Endothelial cell of umbilical vein (primary cell): Measurements from ENCODE around the gene SLC24A3. TPM values are rescaled to one million over a fixed set of nuclear protein-coding genes. Genes with fewer than 3 reads are reported as not detected.

Source experiments
- BruUV-seq: library from RNA; stranded (reverse); fragments of 400-500 nt; replicated peaks from 2 replicates; lab custom pipeline; 2021; lab: Mats Ljungman, UMichigan
- CTCF ChIA-PET: fragments of 300-600, 350-600 bp; sonication (Branson Sonifier 250); formaldehyde crosslinking; loops from one replicate; lab custom pipeline; 2021; ENCODE audit warnings: antibody characterized with exemption, inconsistent platforms; lab: Charles Lee
- POLR2A ChIA-PET: fragments of 300-600, 350-600 bp; sonication (Branson Sonifier 250); formaldehyde crosslinking; loops from one replicate; lab custom pipeline; 2021; ENCODE audit warnings: antibody characterized with exemption, inconsistent platforms; lab: Charles Lee
- DNase-seq: peaks from one replicate; pipeline ENCODE4 v3.0.0-alpha.2; 2011; ENCODE audit warnings: low read depth, low spot score
- FAIRE-seq: peaks from 2 replicates; lab custom pipeline; 2011; peaks lifted over from hg19 to GRCh38; lab: Jason Lieb, UNC
- H2AFZ ChIP-seq: 2 replicates; pipeline ENCODE4 v1.6.0; 2012; ENCODE audit warnings: low read depth, low read length, control low read depth, inconsistent platforms
- H3K27ac ChIP-seq: 2 replicates; pipeline ENCODE4 v1.5.1; 2011; ENCODE audit warnings: low read depth, mild to moderate bottlenecking, control low read depth, low read length, moderate library complexity; ENCODE audit not compliant: insufficient read depth
- H3K27me3 ChIP-seq, 2 experiments: 2 replicates each; pipeline versions ENCODE4 v1.6.0 to v1.6.1; 2011; ENCODE audit warnings: low read length in 2 of 2, mixed read lengths in 1 of 2; ENCODE audit not compliant: control insufficient read depth in 2 of 2, insufficient read depth in 2 of 2
- H3K36me3 ChIP-seq, 2 experiments: 2 replicates in 1 of 2; 3 replicates in 1 of 2; pipeline ENCODE4 v1.5.1; 2011; ENCODE audit warnings: low read length in 2 of 2, mild to moderate bottlenecking in 1 of 2, moderate library complexity in 1 of 2; ENCODE audit not compliant: control insufficient read depth in 2 of 2, insufficient read depth in 2 of 2; ENCODE audit errors: extremely low read depth in 1 of 2
- H3K4me1 ChIP-seq: 3 replicates; pipeline ENCODE4 v1.5.1; 2011; ENCODE audit warnings: mild to moderate bottlenecking, low read length; ENCODE audit not compliant: control insufficient read depth, insufficient read depth; ENCODE audit errors: extremely low read depth
- H3K4me2 ChIP-seq: 2 replicates; pipeline ENCODE4 v1.6.1; 2011; ENCODE audit warnings: low read length, control low read depth, mixed read lengths; ENCODE audit not compliant: insufficient read depth
- H3K4me3 ChIP-seq, 3 experiments: fragments of 200-600 bp in 1 of 3; sonication (generic), shearing (Covaris generic) in 1 of 3; replicated peaks in 1 of 3; 2 replicates each; pipeline ENCODE4 v1.5.1; 2011 to 2016; ENCODE audit warnings: control low read depth in 3 of 3, low read length in 3 of 3, mild to moderate bottlenecking in 2 of 3, inconsistent platforms in 1 of 3, low read depth in 1 of 3, moderate library complexity in 1 of 3; ENCODE audit not compliant: insufficient read depth in 1 of 3
- H3K79me2 ChIP-seq: 2 replicates; pipeline ENCODE4 v1.6.0; 2012; ENCODE audit warnings: low read length, inconsistent platforms; ENCODE audit not compliant: control insufficient read depth, insufficient read depth
- H3K9ac ChIP-seq: replicated peaks from 2 replicates; pipeline ENCODE3; 2011; ENCODE audit warnings: low read length, control low read depth; ENCODE audit not compliant: insufficient read depth; ENCODE audit errors: extremely low read depth
- H3K9me1 ChIP-seq: replicated peaks from 3 replicates; pipeline ENCODE4 v1.6.0; 2011; ENCODE audit warnings: mild to moderate bottlenecking, low read length; ENCODE audit not compliant: control insufficient read depth, insufficient read depth; ENCODE audit errors: extremely low read depth
- H3K9me3 ChIP-seq: replicated peaks from 2 replicates; pipeline ENCODE4 v1.5.1; 2012; ENCODE audit warnings: low read length, inconsistent platforms; ENCODE audit not compliant: control insufficient read depth, insufficient read depth
- H4K20me1 ChIP-seq: replicated peaks from 2 replicates; pipeline ENCODE3; 2011; ENCODE audit warnings: mild to moderate bottlenecking, low read length; ENCODE audit not compliant: control insufficient read depth, insufficient read depth; ENCODE audit errors: extremely low read depth
- CTCF ChIP-seq, 2 donors: IDR thresholded peaks; 1 replicate in 1 of 2; 2 replicates in 1 of 2; pipeline ENCODE4 v1.5.1; 2011; ENCODE audit warnings: low read length in 2 of 2, mild to moderate bottlenecking in 2 of 2, moderate library complexity in 2 of 2, control low read depth in 1 of 2, inconsistent platforms in 1 of 2, low read depth in 1 of 2; ENCODE audit not compliant: insufficient read depth in 1 of 2; ENCODE audit errors: extremely low read depth in 1 of 2
- EZH2 ChIP-seq: IDR thresholded peaks from 2 replicates; pipeline ENCODE4 v1.6.1; 2012; ENCODE audit warnings: borderline replicate concordance, low read depth, mild to moderate bottlenecking, moderate library complexity, low read length, inconsistent platforms; ENCODE audit not compliant: severe bottlenecking
- FOS ChIP-seq: IDR thresholded peaks from 2 replicates; pipeline ENCODE4 v1.6.1; 2011; ENCODE audit warnings: mild to moderate bottlenecking, low read length, moderate library complexity, borderline replicate concordance; ENCODE audit not compliant: insufficient read depth
- GATA2 ChIP-seq: IDR thresholded peaks from 2 replicates; pipeline ENCODE4 v1.7.0; 2011; ENCODE audit warnings: low read depth, mild to moderate bottlenecking, moderate library complexity, mixed read lengths, low read length; ENCODE audit not compliant: insufficient read length, insufficient read depth
- JUN ChIP-seq: IDR thresholded peaks from 2 replicates; pipeline ENCODE4 v1.6.1; 2011; ENCODE audit warnings: borderline replicate concordance, low read depth; ENCODE audit not compliant: insufficient read length, insufficient read depth
- MAX ChIP-seq: IDR thresholded peaks from 2 replicates; pipeline ENCODE4 v1.6.1; 2011; ENCODE audit not compliant: insufficient read depth, insufficient read length
- MYC ChIP-seq: IDR thresholded peaks from one replicate; pipeline ENCODE4 v1.6.1; 2011; ENCODE audit warnings: mild to moderate bottlenecking, low read depth, low read length
- POLR2A ChIP-seq: IDR thresholded peaks from 2 replicates; pipeline ENCODE4 v1.6.1; 2012; ENCODE audit warnings: low read depth, mild to moderate bottlenecking, control low read depth, low read length
- POLR2AphosphoS5 ChIP-seq: IDR thresholded peaks from 2 replicates; pipeline ENCODE4 v1.6.1; 2012; ENCODE audit warnings: low read depth, mild to moderate bottlenecking, control low read depth, low read length, moderate library complexity; ENCODE audit not compliant: insufficient read depth
- dilution Hi-C: fragments of 300-500 bp; cut with MboI; formaldehyde crosslinking; loops from one replicate; pipeline ENCODE4 v1.15.0; 2019; ENCODE audit warnings: low sequenced_read_pairs; ENCODE audit not compliant: extremely low pct_ligation_motif_present
- intact Hi-C: fragments of 100-400 bp; cut with micrococcal nuclease; formaldehyde crosslinking; loops from one replicate; pipeline ENCODE4 v1.10.0; 2022
- polyA plus RNA-seq, 4 experiments: library from polyadenylated mRNA; depleted of rRNA in 3 of 4; stranded (reverse) in 3 of 4; unstranded in 1 of 4; fragments of >200 nt; gene quantifications; 2 replicates each; pipeline versions ENCODE4 v1.2.1 to v1.2.3, GENCODE V29; 2011 to 2012; ENCODE audit warnings: missing spikeins in 1 of 4
- total RNA-seq: library from RNA; stranded (reverse); gene quantifications from 2 replicates; pipeline ENCODE4 v1.2.3, GENCODE V29; 2021

The SLC24A3 gene
- total and polyA plus RNA-seq, 2 donors (not counting 3 experiments of a cell fraction or from before 2014, with no cell fraction given) = not detected

GRCh38 chr20:19288636-19289035, 76.2 kb downstream of the SLC24A3 start:
- no peak overlapping the region for H3K4me3 ChIP-seq
- DNase-seq (no peak), FAIRE-seq (no peak)
- H3K9me3 ChIP-seq = no peaks in the 10 kb centered on the region
- no peak overlapping the region for H3K27ac ChIP-seq
- no peak overlapping the region for H2AFZ ChIP-seq
- dilution Hi-C loops = no loop called here
- H3K9me1 ChIP-seq = no peaks in the 10 kb centered on the region
- no peaks in the 10 kb centered on the region for H3K4me1 ChIP-seq
- POLR2A ChIA-PET = no interaction called here
- TF ChIP-seq CTCF (IDR thresholded peaks at IDR 0.05; ENCODE audit: extremely low read depth in 1 of 2, insufficient read depth in 1 of 2, low read depth in 1 of 2, low read length in 2 of 2) (no peak), MAX (no peak), MYC (no peak), JUN (no peak), GATA2 (no peak), POLR2AphosphoS5 (no peak), POLR2A (no peak), FOS (no peak), EZH2 (no peak)
- no peak overlapping the region for H3K9ac ChIP-seq
- BruUV-seq = no TSS peak
- CTCF ChIA-PET = no interaction called here
- no peaks in the 10 kb centered on the region for H3K36me3 ChIP-seq
- intact Hi-C loops = no loop called here
- no peaks in the 10 kb centered on the region for H3K27me3 ChIP-seq
- H3K79me2 ChIP-seq = no peaks in the 10 kb centered on the region
- no peak overlapping the region for H3K4me2 ChIP-seq
- no peaks in the 10 kb centered on the region for H4K20me1 ChIP-seq
